CD14-positive monocyte (primary cell): ENCODE data around the gene MT4. TPM values are rescaled to one million over a fixed set of nuclear protein-coding genes. Genes with fewer than 3 reads are reported as not detected.

Experiments used
- DNase-seq, 3 donors: peaks; one replicate each; pipeline ENCODE4 v3.0.0-alpha.2; 2011 to 2022
- H2AFZ ChIP-seq: 2 replicates; pipeline ENCODE4 v1.6.0; 2012; ENCODE audit warnings: mild to moderate bottlenecking, low read depth, low read length, inconsistent platforms; ENCODE audit not compliant: insufficient read depth, poor library complexity, severe bottlenecking
- H3K27ac ChIP-seq, 2 donors: 1 replicate in 1 of 2; 2 replicates in 1 of 2; pipeline ENCODE4 v1.5.1; 2012 to 2013; ENCODE audit warnings: low read length in 2 of 2, control low read depth in 1 of 2, inconsistent platforms in 1 of 2, low read depth in 1 of 2, mild to moderate bottlenecking in 1 of 2
- H3K27me3 ChIP-seq, 2 donors: one replicate each; pipeline versions ENCODE4 v1.6.0 to v1.6.1; 2011 to 2013; ENCODE audit warnings: low read length in 2 of 2; ENCODE audit not compliant: control insufficient read depth in 2 of 2, insufficient read depth in 2 of 2
- H3K36me3 ChIP-seq, 2 donors: replicated peaks in 1 of 2; 1 replicate in 1 of 2; 2 replicates in 1 of 2; pipeline versions ENCODE4 v1.5.1 to v1.6.1; 2012 to 2013; ENCODE audit warnings: low read length in 2 of 2, control low read depth in 1 of 2, inconsistent platforms in 1 of 2, mild to moderate bottlenecking in 1 of 2; ENCODE audit not compliant: insufficient read depth in 2 of 2, control insufficient read depth in 1 of 2
- H3K4me1 ChIP-seq, 2 donors: 1 replicate in 1 of 2; 2 replicates in 1 of 2; pipeline versions ENCODE4 v1.5.1 to v1.6.1; 2012 to 2013; ENCODE audit warnings: low read length in 2 of 2, control low read depth in 1 of 2, inconsistent platforms in 1 of 2, mild to moderate bottlenecking in 1 of 2, moderate library complexity in 1 of 2; ENCODE audit not compliant: insufficient read depth in 2 of 2, control insufficient read depth in 1 of 2
- H3K4me2 ChIP-seq: replicated peaks from 2 replicates; pipeline ENCODE3; 2012; ENCODE audit warnings: low read length, moderate library complexity, mild to moderate bottlenecking; ENCODE audit not compliant: poor library complexity, severe bottlenecking; ENCODE audit errors: extremely low read depth
- H3K4me3 ChIP-seq, 3 experiments: fragments of 200-600 bp in 1 of 3; sonication (generic) in 1 of 3; replicated peaks in 1 of 3; 1 replicate in 2 of 3; 2 replicates in 1 of 3; pipeline ENCODE4 v1.5.1; 2011 to 2013; ENCODE audit warnings: low read length in 3 of 3, mild to moderate bottlenecking in 3 of 3, control low read depth in 2 of 3, low read depth in 2 of 3, inconsistent platforms in 1 of 3, moderate library complexity in 1 of 3
- H3K79me2 ChIP-seq: 2 replicates; pipeline ENCODE4 v1.6.0; 2012; ENCODE audit warnings: mild to moderate bottlenecking, control low read depth, inconsistent platforms, low read length, moderate library complexity; ENCODE audit not compliant: insufficient read depth
- H3K9ac ChIP-seq: 2 replicates; pipeline ENCODE4 v1.6.0; 2017; ENCODE audit warnings: low read length, mild to moderate bottlenecking; ENCODE audit not compliant: insufficient read depth, poor library complexity, severe bottlenecking
- H3K9me3 ChIP-seq, 2 donors: replicated peaks in 1 of 2; 1 replicate in 1 of 2; 2 replicates in 1 of 2; pipeline versions ENCODE4 v1.5.1 to v1.6.1; 2012 to 2013; ENCODE audit warnings: low read length in 2 of 2, control low read depth in 1 of 2; ENCODE audit not compliant: control insufficient read depth in 1 of 2, insufficient read depth in 1 of 2
- H4K20me1 ChIP-seq: 2 replicates; pipeline ENCODE4 v1.6.0; 2012; ENCODE audit warnings: mild to moderate bottlenecking, low read length, control low read depth, moderate library complexity; ENCODE audit not compliant: insufficient read depth
- H3K27ac Mint-ChIP-seq, 7 donors: one replicate each; pipeline ENCODE4 v1.8.0; 2020; ENCODE audit warnings: mild to moderate bottlenecking in 7 of 7, mixed read lengths in 7 of 7, moderate library complexity in 6 of 7, inconsistent platforms in 2 of 7
- H3K27me3 Mint-ChIP-seq, 3 donors: one replicate each; pipeline ENCODE4 v1.8.0; 2021 to 2022; ENCODE audit warnings: low read depth in 3 of 3, mild to moderate bottlenecking in 3 of 3, mixed read lengths in 3 of 3, moderate library complexity in 3 of 3, inconsistent platforms in 1 of 3
- H3K36me3 Mint-ChIP-seq, 2 donors: one replicate each; pipeline ENCODE4 v1.8.0; 2020; ENCODE audit warnings: mixed read lengths in 2 of 2, inconsistent platforms in 1 of 2, mild to moderate bottlenecking in 1 of 2
- H3K4me1 Mint-ChIP-seq: one replicate; pipeline ENCODE4 v1.8.0; 2020; ENCODE audit warnings: mild to moderate bottlenecking, mixed read lengths
- H3K4me3 Mint-ChIP-seq, 2 donors: one replicate each; pipeline ENCODE4 v1.8.0; 2020; ENCODE audit warnings: mild to moderate bottlenecking in 2 of 2, mixed read lengths in 2 of 2, moderate library complexity in 1 of 2
- H3K9me3 Mint-ChIP-seq, 7 donors: one replicate each; pipeline ENCODE4 v1.8.0; 2020 to 2022; ENCODE audit warnings: mixed read lengths in 7 of 7, mild to moderate bottlenecking in 6 of 7, moderate library complexity in 6 of 7, inconsistent platforms in 2 of 7
- CTCF ChIP-seq: fragments of 200-600 bp; IDR thresholded peaks from one replicate; pipeline ENCODE4 v1.8.0; 2022; ENCODE audit warnings: antibody characterized with exemption, mild to moderate bottlenecking
- WGBS: methylation state at CpG from one replicate; pipeline ENCODE4 v1.1.5; 2013; ENCODE audit warnings: missing lambda C conversion rate; ENCODE audit not compliant: insufficient coverage; 5-methylcytosine and 5-hydroxymethylcytosine counted together
- intact Hi-C, 2 donors: fragments of 100-400 bp; cut with micrococcal nuclease; formaldehyde crosslinking; loops; one replicate each; pipeline versions ENCODE4 v1.15.0 to v1.15.1; 2023
- polyA plus RNA-seq, 3 donors: library from polyadenylated mRNA; depleted of rRNA in 1 of 3; unstranded in 2 of 3; stranded (reverse) in 1 of 3; fragments of 300-500 nt in 2 of 3; fragments of >200 nt in 1 of 3; fragmentation: Illumina TruSeq in 2 of 3; gene quantifications; 1 replicate in 2 of 3; 2 replicates in 1 of 3; pipeline ENCODE4 v1.2.3, GENCODE V29; 2012 to 2021

The MT4 gene
- polyA plus RNA-seq, 3 donors, result not detected

- Histone ChIP-seq H3K4me1 (peaks cover 34 to 41% of the 10 kb centered on the region in 2 donors), H2AFZ (peak within 1 kb of the TSS; percentile 79), H3K36me3 (no peaks in the 10 kb centered on the region), H3K27ac (peak within 1 kb of the TSS; percentile 81 to 93), H3K9me3 (no peaks in the 10 kb centered on the region), H4K20me1 (no peaks in the 10 kb centered on the region), H3K79me2 (no peaks in the 10 kb centered on the region), H3K4me3 (peak within 1 kb of the TSS; percentile 87 to 97 (median 87)), H3K27me3 (no peaks in the 10 kb centered on the region), H3K9ac (peak within 1 kb of the TSS; percentile 65), H3K4me2 (peak within 1 kb of the TSS; percentile 87)
- H3K27me3 Mint-ChIP-seq, result peaks cover 2 to 3% (median 2%) of the 10 kb centered on the region in 3 donors
- H3K36me3 Mint-ChIP-seq, result no peaks in the 10 kb centered on the region
- peaks cover 0 to 3% (median 0%) of the 10 kb centered on the region in 7 donors for H3K9me3 Mint-ChIP-seq
- peak within 1 kb of the TSS; percentile 88 to 96 (median 94) for H3K27ac Mint-ChIP-seq
- intact Hi-C loops, result loop anchor here (10.0 kb wide), 3 partner anchors 97 to 577 kb away; partner anchors contain the start of genes NUDT21 (in 1 of the 2), OGFOD1 (in 1 of the 2), PSME3IP1 (in 1 of the 2) and RSPRY1 (in 1 of the 2)
- DNase-seq, result peak; percentile 84 to 91 (median 89)
- TF ChIP-seq CTCF, result no peak
- 7% methylated on average over 59 of the region's 62 CpGs for WGBS
- H3K4me3 Mint-ChIP-seq, result peak within 1 kb of the TSS; percentile 87 to 94
- H3K4me1 Mint-ChIP-seq, result peaks cover 43% of the 10 kb centered on the region
These were observed 43.4 kb downstream of the MT4 start, which contains the start of gene MT2A for GRCh38 chr16:56608043-56608875. TSS of gene MT2A (plus strand) at chr16:56608584. CDS start at chr16:56608656, 72 bp downstream.

DNA sequence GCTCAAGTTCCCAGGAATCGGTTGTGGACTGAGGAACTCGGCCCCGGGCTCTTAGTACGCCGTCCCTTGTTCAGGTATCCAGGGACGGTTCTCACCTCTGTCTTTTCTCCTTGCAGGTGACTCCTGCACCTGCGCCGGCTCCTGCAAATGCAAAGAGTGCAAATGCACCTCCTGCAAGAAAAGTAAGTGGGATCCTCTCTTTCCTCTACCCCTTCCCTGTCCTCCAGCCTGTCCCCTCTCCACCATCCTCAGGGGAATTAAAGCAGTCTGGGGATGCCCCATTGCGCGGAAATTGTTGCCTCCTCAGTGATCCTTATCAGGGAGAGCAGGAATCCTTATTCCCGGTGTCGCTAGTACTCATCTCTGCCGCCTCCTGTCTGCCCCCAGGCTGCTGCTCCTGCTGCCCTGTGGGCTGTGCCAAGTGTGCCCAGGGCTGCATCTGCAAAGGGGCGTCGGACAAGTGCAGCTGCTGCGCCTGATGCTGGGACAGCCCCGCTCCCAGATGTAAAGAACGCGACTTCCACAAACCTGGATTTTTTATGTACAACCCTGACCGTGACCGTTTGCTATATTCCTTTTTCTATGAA is 44.1 kb downstream of the MT4 start:
- Histone ChIP-seq H3K27me3 (no peaks in the 10 kb centered on the region), H3K4me3 (peak overlapping the region; percentile 87 to 97 (median 87)), H3K27ac (peak overlapping the region; percentile 81 to 93), H2AFZ (peak overlapping the region; percentile 61), H4K20me1 (no peaks in the 10 kb centered on the region), H3K4me2 (peak overlapping the region; percentile 87), H3K9ac (peak overlapping the region; percentile 65), H3K36me3 (no peaks in the 10 kb centered on the region), H3K9me3 (no peaks in the 10 kb centered on the region), H3K4me1 (peaks cover 34 to 41% of the 10 kb centered on the region in 2 donors), H3K79me2 (no peaks in the 10 kb centered on the region)
- peaks cover 43% of the 10 kb centered on the region for H3K4me1 Mint-ChIP-seq
- intact Hi-C loops, result loop anchor here (10.0 kb wide), 3 partner anchors 96 to 576 kb away; partner anchors contain the start of genes NUDT21 (in 1 of the 2), OGFOD1 (in 1 of the 2), PSME3IP1 (in 1 of the 2) and RSPRY1 (in 1 of the 2)
- no peak for DNase-seq
- peaks cover 2% of the 10 kb centered on the region in 3 donors for H3K27me3 Mint-ChIP-seq
- peaks cover 0 to 3% (median 0%) of the 10 kb centered on the region in 7 donors for H3K9me3 Mint-ChIP-seq
- WGBS, result 0% methylated on average over 13 of the region's 21 CpGs
- H3K4me3 Mint-ChIP-seq, result peak overlapping the region; percentile 87 to 94
- H3K36me3 Mint-ChIP-seq, result no peaks in the 10 kb centered on the region
- peak overlapping the region; percentile 87 to 96 (median 94) for H3K27ac Mint-ChIP-seq
- TF ChIP-seq CTCF, result no peak
